Sigmoid colon (tissue), 7 donors: Measurements from ENCODE around the gene GCH1. TPM values are rescaled to one million over a fixed set of nuclear protein-coding genes. Genes with fewer than 3 reads are reported as not detected.

Experiments used
- DNase-seq: peaks from one replicate; pipeline ENCODE4 v3.0.0-alpha.2; 2019
- H3K27ac ChIP-seq, 4 donors: fragments of 200-600 bp; sonication (generic); one replicate each; pipeline ENCODE4 v1.5.1; 2016 to 2019; ENCODE audit warnings: mild to moderate bottlenecking in 1 of 4
- H3K27me3 ChIP-seq, 3 donors: fragments of 200-600 bp; sonication (generic); one replicate each; pipeline ENCODE4 v1.5.1; 2019; ENCODE audit warnings: mild to moderate bottlenecking in 1 of 3
- H3K36me3 ChIP-seq, 4 donors: fragments of 200-600 bp; sonication (generic); one replicate each; pipeline ENCODE4 v1.5.1; 2016 to 2019
- H3K4me1 ChIP-seq, 4 donors: fragments of 200-600 bp; sonication (generic); one replicate each; pipeline ENCODE4 v1.5.1; 2017 to 2019
- H3K4me3 ChIP-seq, 4 donors: fragments of 200-600 bp; sonication (generic); one replicate each; pipeline ENCODE4 v1.5.1; 2017 to 2019; ENCODE audit warnings: mild to moderate bottlenecking in 2 of 4, moderate library complexity in 1 of 4
- H3K9me3 ChIP-seq, 4 donors: fragments of 200-600 bp in 3 of 4; sonication (generic) in 3 of 4; one replicate each; pipeline versions ENCODE4 v1.5.1 to v1.6.1; 2013 to 2019
- CTCF ChIP-seq, 4 experiments: fragments of 450-650 bp in 3 of 4; fragments of 200-600 bp in 1 of 4; IDR thresholded peaks; one replicate each; pipeline ENCODE4 v1.5.1; 2016 to 2019; ENCODE audit warnings: antibody characterized with exemption in 4 of 4, mild to moderate bottlenecking in 3 of 4, moderate library complexity in 2 of 4
- EP300 ChIP-seq, 4 donors: sonication (generic); formaldehyde crosslinking; IDR thresholded peaks; one replicate each; pipeline ENCODE4 v1.6.1; 2017; ENCODE audit warnings: antibody characterized with exemption in 4 of 4
- POLR2A ChIP-seq, 2 donors: fragments of 450-650 bp; IDR thresholded peaks; one replicate each; pipeline ENCODE4 v1.6.1; 2016; ENCODE audit warnings: antibody characterized with exemption in 2 of 2, mild to moderate bottlenecking in 2 of 2, moderate library complexity in 2 of 2
- POLR2AphosphoS5 ChIP-seq, 4 donors: sonication (generic); formaldehyde crosslinking; IDR thresholded peaks; one replicate each; pipeline ENCODE4 v1.6.1; 2017; ENCODE audit warnings: antibody characterized with exemption in 4 of 4
- WGBS, 2 donors: extraction: QIAGEN DNeasy Blood & Tissue Kit; methylation state at CpG; one replicate each; pipeline ENCODE4 v1.1.7; 2013; 5-methylcytosine and 5-hydroxymethylcytosine counted together
- intact Hi-C: fragments of 100-400 bp; cut with DNase I; formaldehyde crosslinking; loops from one replicate; pipeline ENCODE4 v1.15.1; 2023
- polyA plus RNA-seq, 3 donors: library from polyadenylated mRNA; stranded (reverse); fragments of 200-250 nt; gene quantifications; one replicate each; pipeline ENCODE4 v1.2.3, GENCODE V29; 2013
- total RNA-seq, 4 donors: library from RNA; depleted of rRNA; stranded (reverse); fragments of >200 nt; gene quantifications; one replicate each; pipeline ENCODE4 v1.1.0, GENCODE V29; 2016
- donor health status: healthy with polysubstance abuse.
- donor health status: Bipolar disorder and iron deficiency.
- donor health status: healthy.

GCH1 gene
- total and polyA plus RNA-seq, 7 donors, result 3.2 to 46.2 (median 8.1) TPM

DNA sequence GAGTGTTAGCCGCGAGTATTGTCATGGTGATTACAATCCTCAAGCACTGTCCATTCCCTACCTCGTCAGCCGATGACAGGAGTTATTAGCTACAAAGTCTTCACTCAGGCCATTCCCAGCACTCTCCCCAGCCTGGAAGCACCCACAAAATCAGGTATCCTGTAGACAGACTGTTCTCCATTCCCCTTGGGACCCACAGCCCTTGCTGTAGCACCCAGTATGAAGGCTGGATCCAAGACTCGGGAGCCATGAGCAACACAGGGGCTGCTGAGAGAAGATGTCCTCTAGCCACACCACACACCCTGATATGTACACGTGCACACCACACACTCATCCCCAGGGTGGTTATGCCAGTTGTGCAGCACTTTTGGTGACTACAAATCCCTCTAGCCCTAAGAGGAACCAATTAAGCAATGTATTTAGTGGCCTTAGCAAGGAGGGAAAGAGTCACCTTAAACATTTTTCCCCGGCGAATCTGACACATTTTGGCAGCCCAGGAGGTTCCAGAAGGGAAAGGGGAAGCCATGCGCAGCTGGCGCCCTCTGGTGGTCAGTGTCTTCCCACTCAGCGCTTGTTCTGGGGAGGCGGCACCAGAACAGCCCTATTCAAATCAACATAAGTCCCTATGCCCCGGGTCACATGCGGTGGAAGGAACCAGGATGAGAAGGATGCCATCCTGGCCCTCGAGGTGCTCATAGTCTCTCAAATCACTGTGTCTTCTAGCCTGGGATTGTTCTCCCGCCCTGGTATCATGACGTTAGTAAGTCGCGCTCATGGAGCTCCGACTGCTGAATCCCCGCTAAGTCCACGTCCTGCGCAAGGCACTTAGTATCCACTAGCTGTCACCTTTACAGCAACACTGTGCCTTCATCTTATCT lies 96.9 kb downstream of the GCH1 start:
- H3K27ac ChIP-seq, result no peak overlapping the region
- peak overlapping the region in 2 of 4 donors; percentile 3 to 6 for H3K4me3 ChIP-seq
- peaks cover 0 to 8% (median 3%) of the 10 kb centered on the region in 4 donors for H3K4me1 ChIP-seq
- no peaks in the 10 kb centered on the region for H3K27me3 ChIP-seq
- H3K36me3 ChIP-seq, result no peaks in the 10 kb centered on the region
- intact Hi-C loops, result loop anchor here (2.0 kb wide), 1 partner anchor 241 kb away; no protein-coding TSS in a partner anchor
- WGBS, 2 donors, result 42% methylated on average over 23 of the region's 23 CpGs
- H3K9me3 ChIP-seq, result no peaks in the 10 kb centered on the region
- peak in 2 of 4 donors; percentile 5 to 29 for TF ChIP-seq POLR2AphosphoS5 (IDR thresholded peaks at IDR 0.05)
- TF ChIP-seq POLR2A (IDR thresholded peaks at IDR 0.05), result no peak
- no peak for TF ChIP-seq EP300 (IDR thresholded peaks at IDR 0.05)
- TF ChIP-seq CTCF (IDR thresholded peaks at IDR 0.05), result peak; percentile 66 to 94 (median 80)
- DNase-seq, result peak; percentile 89

- 76 to 82% methylated on average over 6 of the region's 6 CpGs for WGBS, 2 donors
- H3K27ac ChIP-seq, result no peak overlapping the region
- intact Hi-C loops, result no loop called here
Observed at GRCh38 chr14:54805070-54805444, 97.6 kb downstream of the GCH1 start.

DNA sequence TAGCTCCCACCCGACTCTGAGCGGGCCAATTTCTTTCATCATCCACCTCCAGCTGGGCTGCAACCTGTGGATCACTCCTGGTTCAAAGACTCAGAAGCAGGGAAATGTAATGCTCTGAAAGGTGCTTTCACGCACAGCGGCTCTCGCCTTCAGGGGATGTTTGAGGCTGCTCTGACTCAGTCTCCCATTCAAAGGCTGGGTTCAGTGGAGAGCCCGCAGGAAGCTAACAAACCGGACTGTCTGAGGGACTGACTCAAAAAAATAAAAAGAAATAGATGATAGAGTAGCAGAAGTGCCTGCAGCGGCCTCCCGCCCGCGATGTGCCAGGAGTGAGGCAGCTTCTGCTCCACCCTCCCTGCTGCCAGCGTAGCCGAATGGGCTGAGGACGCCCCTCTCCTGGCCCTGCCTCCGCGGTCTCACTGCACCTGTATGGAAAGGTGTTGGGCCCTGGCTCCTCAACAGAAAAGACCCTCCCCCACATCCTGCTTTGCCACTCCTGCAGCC lies 98.0 kb downstream of the GCH1 start:
- peaks cover 0 to 8% (median 3%) of the 10 kb centered on the region in 4 donors for H3K4me1 ChIP-seq
- H3K27ac ChIP-seq, result no peak overlapping the region
- intact Hi-C loops, result no loop called here
- WGBS, 2 donors, result 88 to 94% methylated on average over 16 of the region's 16 CpGs
- no peak overlapping the region for H3K4me3 ChIP-seq
- no peaks in the 10 kb centered on the region for H3K36me3 ChIP-seq
- TF ChIP-seq EP300 (IDR thresholded peaks at IDR 0.05) (no peak), POLR2AphosphoS5 (IDR thresholded peaks at IDR 0.05) (no peak), POLR2A (IDR thresholded peaks at IDR 0.05) (no peak), CTCF (IDR thresholded peaks at IDR 0.05) (no peak)
- no peaks in the 10 kb centered on the region for H3K27me3 ChIP-seq
- H3K9me3 ChIP-seq, result no peaks in the 10 kb centered on the region
- no peak for DNase-seq

More at GRCh38 chr14:54805070-54805444, 97.6 kb downstream of the GCH1 start:
- Histone ChIP-seq H3K27me3 (no peaks in the 10 kb centered on the region), H3K36me3 (no peaks in the 10 kb centered on the region), H3K4me1 (peaks cover 0 to 8% (median 3%) of the 10 kb centered on the region in 4 donors), H3K9me3 (no peaks in the 10 kb centered on the region), H3K4me3 (no peak overlapping the region)
- DNase-seq, result no peak
- no peak for TF ChIP-seq EP300 (IDR thresholded peaks at IDR 0.05)
- no peak for TF ChIP-seq POLR2AphosphoS5 (IDR thresholded peaks at IDR 0.05)
- no peak for TF ChIP-seq CTCF (IDR thresholded peaks at IDR 0.05)
- no peak for TF ChIP-seq POLR2A (IDR thresholded peaks at IDR 0.05)

DNA sequence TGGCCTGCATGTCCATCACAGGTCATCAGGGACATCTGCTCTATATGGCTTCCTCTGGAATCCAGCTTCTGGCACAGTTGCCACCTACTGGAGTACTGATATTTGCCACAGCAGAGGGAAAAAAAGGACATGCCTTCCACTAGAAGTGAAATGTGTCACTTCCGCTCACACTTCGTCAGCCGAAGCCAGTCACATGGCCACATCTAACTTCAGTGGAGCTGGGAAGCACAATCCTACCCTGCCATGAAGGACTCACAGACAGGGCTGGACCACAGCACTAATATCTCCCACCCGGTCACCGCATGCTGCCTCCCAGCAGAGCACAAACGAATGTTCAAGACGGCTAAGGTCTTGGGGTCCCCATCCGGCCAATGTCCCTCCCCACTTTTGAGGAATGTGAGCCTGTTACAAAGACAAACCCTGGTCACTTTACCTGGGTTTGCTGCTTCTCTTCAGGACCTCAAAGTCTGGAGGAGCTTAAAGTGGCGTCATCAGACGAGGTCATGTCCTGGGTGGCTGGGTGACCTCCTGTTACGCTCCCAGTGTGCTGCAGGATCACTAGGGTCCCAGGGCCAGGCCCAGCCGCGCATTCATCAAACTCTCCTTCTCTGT lies 98.6 kb downstream of the GCH1 start:
- no peak overlapping the region for H3K27ac ChIP-seq
- H3K9me3 ChIP-seq, result no peaks in the 10 kb centered on the region
- no peaks in the 10 kb centered on the region for H3K36me3 ChIP-seq
- no peak overlapping the region for H3K4me3 ChIP-seq
- DNase-seq, result no peak
- TF ChIP-seq POLR2AphosphoS5 (IDR thresholded peaks at IDR 0.05), result no peak
- TF ChIP-seq POLR2A (IDR thresholded peaks at IDR 0.05), result no peak
- no peak for TF ChIP-seq EP300 (IDR thresholded peaks at IDR 0.05)
- no peak for TF ChIP-seq CTCF (IDR thresholded peaks at IDR 0.05)
- peaks cover 0 to 8% (median 3%) of the 10 kb centered on the region in 4 donors for H3K4me1 ChIP-seq
- no peaks in the 10 kb centered on the region for H3K27me3 ChIP-seq
- 93 to 94% methylated on average over 13 of the region's 13 CpGs for WGBS, 2 donors
- intact Hi-C loops, result no loop called here
